OCI-LY1 (cell line): ENCODE measurements around the gene LCN6.

Source experiments
- CTCF ChIP-seq: fragments of 200-600 bp; sonication (generic), shearing (Covaris generic); IDR thresholded peaks from 2 replicates; pipeline ENCODE4 v1.5.1; 2017; ENCODE audit warnings: mild to moderate bottlenecking, antibody characterized with exemption, low read length, moderate library complexity, mixed read lengths
- EZH2 ChIP-seq: fragments of 200-600 bp; sonication (generic), shearing (Covaris generic); IDR thresholded peaks from 2 replicates; pipeline ENCODE4 v1.8.0; 2017; ENCODE audit warnings: borderline replicate concordance, mixed run types, mild to moderate bottlenecking, antibody characterized with exemption, low read length, moderate library complexity, mixed read lengths

- TF ChIP-seq CTCF (no peak), EZH2 (no peak)
These were observed 48.0 kb upstream of the LCN6 start, which contains the start of gene CCDC183 for GRCh38 chr9:136796238-136796774.
